Measurements from ENCODE around the gene ACSF3.
"Not testable (repeated sequence)": the region's sequence is repeated elsewhere in the genome, so short reads cannot be mapped to it uniquely, and the experiment has no call there.

DNA sequence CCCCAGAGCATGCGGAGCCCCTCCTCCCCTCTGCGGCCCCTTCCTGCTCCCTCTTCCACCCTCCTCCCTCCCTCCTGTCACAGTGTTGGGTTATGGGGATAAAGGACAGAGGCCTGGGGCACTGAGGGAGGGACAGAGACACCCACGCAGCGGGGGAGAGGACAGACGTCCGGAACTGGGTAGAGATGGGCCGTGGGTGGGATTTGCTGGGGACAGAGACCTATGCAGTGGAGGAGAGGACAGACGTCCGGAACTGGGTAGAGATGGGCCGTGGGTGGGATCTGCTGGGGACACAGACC, 72.0 kb downstream of the ACSF3 start:
- not testable (repeated sequence) for TF ChIP-seq POLR2AphosphoS5, POLR2A (IDR thresholded peaks at IDR 0.05)
- TF ChIP-seq, protein P1, sequence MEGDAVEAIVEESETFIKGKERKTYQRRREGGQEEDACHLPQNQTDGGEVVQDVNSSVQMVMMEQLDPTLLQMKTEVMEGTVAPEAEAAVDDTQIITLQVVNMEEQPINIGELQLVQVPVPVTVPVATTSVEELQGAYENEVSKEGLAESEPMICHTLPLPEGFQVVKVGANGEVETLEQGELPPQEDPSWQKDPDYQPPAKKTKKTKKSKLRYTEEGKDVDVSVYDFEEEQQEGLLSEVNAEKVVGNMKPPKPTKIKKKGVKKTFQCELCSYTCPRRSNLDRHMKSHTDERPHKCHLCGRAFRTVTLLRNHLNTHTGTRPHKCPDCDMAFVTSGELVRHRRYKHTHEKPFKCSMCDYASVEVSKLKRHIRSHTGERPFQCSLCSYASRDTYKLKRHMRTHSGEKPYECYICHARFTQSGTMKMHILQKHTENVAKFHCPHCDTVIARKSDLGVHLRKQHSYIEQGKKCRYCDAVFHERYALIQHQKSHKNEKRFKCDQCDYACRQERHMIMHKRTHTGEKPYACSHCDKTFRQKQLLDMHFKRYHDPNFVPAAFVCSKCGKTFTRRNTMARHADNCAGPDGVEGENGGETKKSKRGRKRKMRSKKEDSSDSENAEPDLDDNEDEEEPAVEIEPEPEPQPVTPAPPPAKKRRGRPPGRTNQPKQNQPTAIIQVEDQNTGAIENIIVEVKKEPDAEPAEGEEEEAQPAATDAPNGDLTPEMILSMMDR (IDR thresholded peaks at IDR 0.05) = not testable (repeated sequence)

All from breast epithelium (tissue), 3 donors.